Loucy (cell line): Measurements from ENCODE around the gene SLC39A13.

Experiments
- H2AFZ ChIP-seq: fragments of 200-600 bp; sonication (generic); 2 replicates; pipeline ENCODE4 v1.6.0; 2016; ENCODE audit warnings: antibody characterized with exemption, mild to moderate bottlenecking, low read length, moderate library complexity
- H3F3A ChIP-seq: fragments of 200-600 bp; 2 replicates; pipeline ENCODE4 v1.6.0; 2016; ENCODE audit warnings: antibody characterized with exemption, low read depth, mild to moderate bottlenecking
- H3K27me3 ChIP-seq: fragments of 200-600 bp; sonication (generic); 2 replicates; pipeline ENCODE4 v1.6.1; 2014; ENCODE audit warnings: low read length, mild to moderate bottlenecking; ENCODE audit not compliant: insufficient read depth, poor library complexity, severe bottlenecking
- H3K36me3 ChIP-seq: fragments of 200-600 bp; sonication (generic); 2 replicates; pipeline ENCODE4 v1.6.1; 2016; ENCODE audit warnings: low read length; ENCODE audit not compliant: insufficient read depth
- H3K4me1 ChIP-seq: fragments of 200-600 bp; sonication (generic); 2 replicates; pipeline ENCODE4 v1.5.1; 2014; ENCODE audit warnings: low read length, mild to moderate bottlenecking; ENCODE audit not compliant: insufficient read depth, poor library complexity, severe bottlenecking
- H3K4me2 ChIP-seq: fragments of 200-600 bp; sonication (generic); 2 replicates; pipeline ENCODE4 v1.6.0; 2014; ENCODE audit warnings: antibody characterized with exemption, low read length, low read depth, mild to moderate bottlenecking; ENCODE audit not compliant: poor library complexity, severe bottlenecking
- H3K4me3 ChIP-seq: fragments of 200-600 bp; sonication (generic); 2 replicates; pipeline ENCODE4 v1.5.1; 2014; ENCODE audit warnings: low read length, mild to moderate bottlenecking, mixed read lengths; ENCODE audit not compliant: poor library complexity, severe bottlenecking
- H3K79me2 ChIP-seq: fragments of 200-600 bp; sonication (generic); 2 replicates; pipeline ENCODE4 v1.6.1; 2014; ENCODE audit warnings: low read length; ENCODE audit not compliant: insufficient read depth
- H3K9ac ChIP-seq: fragments of 200-600 bp; sonication (generic); 2 replicates; pipeline ENCODE4 v1.6.0; 2014; ENCODE audit warnings: mild to moderate bottlenecking, low read depth, low read length, moderate library complexity; ENCODE audit not compliant: poor library complexity, severe bottlenecking
- H3K9me2 ChIP-seq: fragments of 200-600 bp; sonication (generic); replicated peaks from 2 replicates; pipeline ENCODE4 v1.6.1; 2016; ENCODE audit warnings: low read depth, low read length, mixed read lengths
- H3K9me3 ChIP-seq: fragments of 200-600 bp; sonication (generic); 2 replicates; pipeline ENCODE4 v1.6.1; 2014; ENCODE audit warnings: mild to moderate bottlenecking, antibody characterized with exemption, low read length, low read depth; ENCODE audit not compliant: insufficient read depth
- H4K20me1 ChIP-seq: fragments of 200-600 bp; sonication (generic); 2 replicates; pipeline ENCODE4 v1.6.0; 2014; ENCODE audit warnings: antibody characterized with exemption, low read length, mild to moderate bottlenecking; ENCODE audit not compliant: insufficient read depth, poor library complexity, severe bottlenecking
- EZH2phosphoT487 ChIP-seq: fragments of 200-600 bp; IDR thresholded peaks from 2 replicates; pipeline ENCODE4 v1.6.1; 2018; ENCODE audit warnings: antibody characterized with exemption, mild to moderate bottlenecking, moderate library complexity, borderline replicate concordance
- TF ChIP-seq, protein P1 (sequence below): fragments of 200-600 bp; sonication (generic); conservative IDR thresholded peaks from 2 replicates; pipeline ENCODE4 v1.5.1; 2014; ENCODE audit warnings: mild to moderate bottlenecking, antibody characterized with exemption, low read length

The SLC39A13 gene

GRCh38 chr11:47446833-47447232, 38.4 kb downstream of the SLC39A13 start:
- Histone ChIP-seq H3K4me1 (no peaks in the 10 kb centered on the region), H3K79me2 (no peaks in the 10 kb centered on the region), H3K4me3 (no peak overlapping the region), H2AFZ (no peak overlapping the region), H3K27me3 (no peaks in the 10 kb centered on the region), H3K9ac (no peak overlapping the region), H3K4me2 (no peak overlapping the region), H3K36me3 (no peaks in the 10 kb centered on the region), H4K20me1 (no peaks in the 10 kb centered on the region), H3F3A (no peaks in the 10 kb centered on the region), H3K9me3 (no peaks in the 10 kb centered on the region), H3K9me2 (no peaks in the 10 kb centered on the region)
- TF ChIP-seq EZH2phosphoT487: no peak
- TF ChIP-seq, protein P1, sequence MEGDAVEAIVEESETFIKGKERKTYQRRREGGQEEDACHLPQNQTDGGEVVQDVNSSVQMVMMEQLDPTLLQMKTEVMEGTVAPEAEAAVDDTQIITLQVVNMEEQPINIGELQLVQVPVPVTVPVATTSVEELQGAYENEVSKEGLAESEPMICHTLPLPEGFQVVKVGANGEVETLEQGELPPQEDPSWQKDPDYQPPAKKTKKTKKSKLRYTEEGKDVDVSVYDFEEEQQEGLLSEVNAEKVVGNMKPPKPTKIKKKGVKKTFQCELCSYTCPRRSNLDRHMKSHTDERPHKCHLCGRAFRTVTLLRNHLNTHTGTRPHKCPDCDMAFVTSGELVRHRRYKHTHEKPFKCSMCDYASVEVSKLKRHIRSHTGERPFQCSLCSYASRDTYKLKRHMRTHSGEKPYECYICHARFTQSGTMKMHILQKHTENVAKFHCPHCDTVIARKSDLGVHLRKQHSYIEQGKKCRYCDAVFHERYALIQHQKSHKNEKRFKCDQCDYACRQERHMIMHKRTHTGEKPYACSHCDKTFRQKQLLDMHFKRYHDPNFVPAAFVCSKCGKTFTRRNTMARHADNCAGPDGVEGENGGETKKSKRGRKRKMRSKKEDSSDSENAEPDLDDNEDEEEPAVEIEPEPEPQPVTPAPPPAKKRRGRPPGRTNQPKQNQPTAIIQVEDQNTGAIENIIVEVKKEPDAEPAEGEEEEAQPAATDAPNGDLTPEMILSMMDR: no peak

GRCh38 chr11:47447906-47448305, 39.5 kb downstream of the SLC39A13 start:
- Histone ChIP-seq H3K36me3 (no peaks in the 10 kb centered on the region), H3F3A (no peaks in the 10 kb centered on the region), H3K9ac (no peak overlapping the region), H3K4me1 (no peaks in the 10 kb centered on the region), H3K27me3 (no peaks in the 10 kb centered on the region), H3K79me2 (no peaks in the 10 kb centered on the region), H3K9me2 (no peaks in the 10 kb centered on the region), H4K20me1 (no peaks in the 10 kb centered on the region), H3K9me3 (no peaks in the 10 kb centered on the region), H3K4me2 (no peak overlapping the region), H3K4me3 (no peak overlapping the region), H2AFZ (no peak overlapping the region)
- no peak for TF ChIP-seq EZH2phosphoT487
- TF ChIP-seq, protein P1: no peak

DNA sequence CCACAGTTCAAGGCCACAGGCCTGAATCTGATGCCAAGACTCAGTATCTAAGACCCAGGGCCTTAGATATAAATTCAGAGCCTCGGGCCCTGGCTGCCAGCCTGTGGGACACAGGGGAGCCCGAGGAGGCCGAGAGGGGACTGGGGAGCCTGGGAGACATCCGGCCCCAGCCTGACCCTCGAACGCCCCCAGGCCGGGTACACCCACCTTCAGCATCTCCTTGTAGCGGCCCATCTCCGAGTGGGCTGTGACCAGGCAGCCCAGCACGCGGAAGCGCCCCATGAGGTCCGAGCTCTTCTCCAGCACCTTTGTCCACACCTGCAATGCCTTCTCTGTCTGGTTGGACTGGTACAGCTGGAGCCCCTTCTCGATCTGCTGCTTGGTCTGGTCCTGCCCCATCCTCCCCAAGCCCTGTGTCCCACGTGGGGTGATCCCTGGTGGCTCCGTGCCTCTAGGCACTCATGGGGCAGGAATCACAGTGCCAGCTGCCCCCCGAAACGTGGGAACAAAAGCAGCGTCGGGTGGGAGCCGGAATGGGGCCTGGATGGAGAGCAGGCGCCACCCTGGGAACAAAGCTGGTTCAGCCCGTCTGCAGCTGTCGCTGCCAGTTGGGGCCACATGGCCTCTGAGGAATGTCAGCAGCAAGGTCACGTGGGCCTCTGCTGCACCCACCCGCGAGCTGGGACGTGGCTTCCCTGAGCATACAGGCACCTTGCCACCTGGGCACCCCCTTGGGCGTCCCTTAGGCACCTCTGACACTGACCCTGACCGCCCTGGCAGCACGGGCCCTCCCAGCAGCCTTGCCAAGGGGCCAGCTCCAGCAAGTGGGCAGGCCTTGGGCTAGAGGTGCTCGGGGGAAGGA, 40.4 kb downstream of the SLC39A13 start, which contains the start of gene RAPSN:
TSS of gene RAPSN (minus strand) at position 571 of the 862 bp plus-strand sequence. CDS start at position 399, 172 bp downstream.
- TF ChIP-seq, protein P1: no peak
- TF ChIP-seq EZH2phosphoT487: no peak
- H4K20me1 ChIP-seq: no peaks in the 10 kb centered on the region
- no peak within 1 kb of the TSS for H2AFZ ChIP-seq
- H3K27me3 ChIP-seq: no peaks in the 10 kb centered on the region
- no peak within 1 kb of the TSS for H3K4me3 ChIP-seq
- H3K4me1 ChIP-seq: no peaks in the 10 kb centered on the region
- H3K4me2 ChIP-seq: no peak within 1 kb of the TSS
- H3K9me3 ChIP-seq: no peaks in the 10 kb centered on the region
- H3K9me2 ChIP-seq: no peaks in the 10 kb centered on the region
- no peaks in the 10 kb centered on the region for H3F3A ChIP-seq
- H3K79me2 ChIP-seq: no peaks in the 10 kb centered on the region
- no peaks in the 10 kb centered on the region for H3K36me3 ChIP-seq
- H3K9ac ChIP-seq: no peak within 1 kb of the TSS
